ENCODE data around the gene NKX1-1. TPM values are rescaled to one million over a fixed set of nuclear protein-coding genes. Genes with fewer than 3 reads are reported as not detected.

Gene NKX1-1
- total and polyA plus RNA-seq, 9 of the 15 experiments (the other 6 are each of a cell fraction or from before 2014, with no cell fraction given) = not detected

DNA sequence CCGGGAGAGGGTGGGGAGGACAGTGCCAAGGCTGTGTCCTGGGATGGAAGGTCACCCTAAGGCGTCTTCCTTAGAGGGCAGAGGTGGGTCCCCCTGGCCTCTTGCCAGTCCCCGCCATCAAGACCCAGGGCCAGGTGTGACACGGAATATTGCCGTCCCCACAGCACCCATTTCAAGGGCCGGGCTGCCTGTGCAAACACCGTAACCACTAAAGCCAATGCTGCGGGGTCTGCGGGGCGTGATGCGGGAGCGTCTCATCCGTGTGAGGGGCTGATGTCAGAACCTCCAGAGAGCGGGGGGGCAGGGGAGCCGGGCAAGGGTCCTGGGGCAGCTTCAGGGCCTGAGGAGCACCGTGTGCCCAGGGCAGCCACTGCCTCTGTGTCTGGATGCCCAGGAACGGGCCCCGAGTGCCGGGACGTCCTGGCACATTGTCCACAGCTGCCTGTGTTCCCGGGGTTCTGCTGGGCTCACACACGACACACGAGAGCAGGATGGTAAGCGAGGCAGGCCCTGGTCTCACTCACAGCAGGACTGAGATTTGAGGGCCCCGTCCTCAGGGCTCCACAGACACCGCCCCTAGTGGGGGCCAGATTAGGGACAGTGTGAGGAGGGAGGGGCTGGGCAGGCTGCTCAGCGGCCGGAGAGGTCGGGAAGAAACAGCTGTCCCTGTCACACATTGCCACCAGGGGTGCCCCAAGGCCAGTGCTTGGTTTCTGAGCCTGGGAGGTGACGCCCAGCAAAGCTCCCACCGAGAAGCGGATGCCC is 29.2 kb downstream of the NKX1-1 start (continued):
- peak; percentile 12 to 20 (median 12); a peak in 2 of 6 replicates for TF ChIP-seq CTCF (IDR thresholded peaks at IDR 0.05 in 2 of 3, conservative IDR thresholded peaks at IDR 0.05 in 1 of 3; ENCODE audit: insufficient read depth in 2 of 3, low read depth in 1 of 3, low read length in 3 of 3)

GRCh38 chr4:1376391-1376840 is 29.8 kb downstream of the NKX1-1 start:
- intact Hi-C loops (cut with micrococcal nuclease) (no loop called here), in situ Hi-C loops (cut with MboI) (no loop called here)
- no peaks in the 10 kb centered on the region for H3K9me3 ChIP-seq (replicated peaks; ENCODE audit: control insufficient read depth, insufficient read depth, low read depth, low read length)
- FAIRE-seq = no peak
- H3K9me1 ChIP-seq (ENCODE audit: control insufficient read depth, insufficient read depth, low read length) = no peaks in the 10 kb centered on the region
- no peak overlapping the region for H3K27ac ChIP-seq (ENCODE audit: extremely low read depth, low read depth, low read length)
- ChIA-PET POLR2A (interaction anchor here (0.8 to 1.4 kb wide), 2 partner anchors 13 to 16 kb away, joined by 3 read pairs; no protein-coding TSS in a partner anchor), CTCF (ENCODE audit: low intra/inter-chr PET ratio) (no interaction called here)
- H4K20me1 ChIP-seq (replicated peaks; ENCODE audit: control insufficient read depth, insufficient read depth, low read length) = no peaks in the 10 kb centered on the region
- H3K4me3 ChIP-seq = no peak overlapping the region
- WGBS (ENCODE audit: insufficient coverage, low coverage, missing lambda C conversion rate) = 78% methylated on average over 20 of the region's 23 CpGs
- no peaks in the 10 kb centered on the region for H3K27me3 ChIP-seq (ENCODE audit: control insufficient read depth in 2 of 2, insufficient read depth in 2 of 2, low read length in 2 of 2)
- DNase-seq (ENCODE audit: extremely low read depth in 1 of 4, low spot score in 3 of 4) = no peak
- no peak overlapping the region for H3K9ac ChIP-seq (ENCODE audit: insufficient read depth in 1 of 2, low read depth in 2 of 2, low read length in 2 of 2)
- no peaks in the 10 kb centered on the region for H3K79me2 ChIP-seq (ENCODE audit: control insufficient read depth, insufficient read depth, low read length)
- H3K4me1 ChIP-seq (replicated peaks in 1 of 2; ENCODE audit: control insufficient read depth in 2 of 2, insufficient read depth in 2 of 2, low read length in 2 of 2) = peaks cover 0 to 21% of the 10 kb centered on the region in 2 experiments; a peak in 2 of 5 replicates
- no peak for ATAC-seq
- no TSS peak for BruUV-seq (replicated peaks)
- no peaks in the 10 kb centered on the region; the same call in 2 of the 3 replicates for H3K36me3 ChIP-seq (ENCODE audit: control insufficient read depth, insufficient read depth, low read length)
- H2AFZ ChIP-seq (ENCODE audit: low read depth, low read length) = no peak overlapping the region
- no peak overlapping the region for H3K4me2 ChIP-seq (ENCODE audit: insufficient read depth, low read length)
- TF ChIP-seq MGA (IDR thresholded peaks at IDR 0.05) = no peak
- TF ChIP-seq, protein P1, sequence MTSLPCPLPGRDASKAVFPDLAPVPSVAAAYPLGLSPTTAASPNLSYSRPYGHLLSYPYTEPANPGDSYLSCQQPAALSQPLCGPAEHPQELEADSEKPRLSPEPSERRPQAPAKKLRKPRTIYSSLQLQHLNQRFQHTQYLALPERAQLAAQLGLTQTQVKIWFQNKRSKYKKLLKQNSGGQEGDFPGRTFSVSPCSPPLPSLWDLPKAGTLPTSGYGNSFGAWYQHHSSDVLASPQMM (CRISPR knock-in tag; IDR thresholded peaks at IDR 0.05) = no peak
- TF ChIP-seq FOXM1 (IDR thresholded peaks at IDR 0.05; ENCODE audit: low read depth) = no peak
- TF ChIP-seq FOXM1 (CRISPR knock-in tag; IDR thresholded peaks at IDR 0.05; ENCODE audit: low read depth) = no peak

All from K562 (cell line).